Gastroesophageal sphincter (tissue), 4 donors: Measurements from ENCODE around the gene HMOX2. TPM values are rescaled to one million over a fixed set of nuclear protein-coding genes. Genes with fewer than 3 reads are reported as not detected.

ENCODE experiments used
- ATAC-seq: fragments of 150-250 bp; one replicate; pipeline ENCODE4 v1.9.1; 2016; ENCODE audit warnings: mild to moderate bottlenecking, moderate library complexity
- H3K27ac ChIP-seq, 4 donors: fragments of 200-600 bp; sonication (generic) in 3 of 4; 1 replicate in 3 of 4; 2 replicates in 1 of 4; pipeline ENCODE4 v1.5.1; 2016 to 2019
- H3K27me3 ChIP-seq: fragments of 200-600 bp; sonication (generic); one replicate; pipeline ENCODE4 v1.5.1; 2019
- H3K36me3 ChIP-seq, 2 donors: fragments of 200-600 bp; sonication (generic); one replicate each; pipeline ENCODE4 v1.5.1; 2019; ENCODE audit warnings: control low read depth in 1 of 2
- H3K4me1 ChIP-seq, 3 donors: fragments of 200-600 bp; sonication (generic); 1 replicate in 2 of 3; 2 replicates in 1 of 3; pipeline ENCODE4 v1.5.1; 2016 to 2019; ENCODE audit warnings: control low read depth in 2 of 3
- H3K4me3 ChIP-seq, 2 donors: fragments of 200-600 bp; sonication (generic); one replicate each; pipeline ENCODE4 v1.5.1; 2019; ENCODE audit warnings: mild to moderate bottlenecking in 1 of 2, moderate library complexity in 1 of 2
- H3K9me3 ChIP-seq, 3 donors: fragments of 200-600 bp; sonication (generic); one replicate each; pipeline ENCODE4 v1.5.1; 2017 to 2019; ENCODE audit warnings: control low read depth in 2 of 3
- EP300 ChIP-seq: sonication (generic); formaldehyde crosslinking; IDR thresholded peaks from one replicate; pipeline ENCODE4 v1.6.1; 2017; ENCODE audit warnings: antibody characterized with exemption, mild to moderate bottlenecking
- POLR2A ChIP-seq, 2 donors: fragments of 450-650 bp; IDR thresholded peaks; one replicate each; pipeline ENCODE4 v1.6.1; 2017; ENCODE audit warnings: antibody characterized with exemption in 2 of 2, mild to moderate bottlenecking in 2 of 2, moderate library complexity in 1 of 2
- POLR2AphosphoS5 ChIP-seq: sonication (generic); formaldehyde crosslinking; IDR thresholded peaks from one replicate; pipeline ENCODE4 v1.6.1; 2017; ENCODE audit warnings: antibody characterized with exemption
- WGBS, 2 donors: methylation state at CpG; one replicate each; pipeline ENCODE4 v1.1.5; 2018; ENCODE audit warnings: low coverage in 1 of 2; 5-methylcytosine and 5-hydroxymethylcytosine counted together
- total RNA-seq, 4 donors: library from RNA; depleted of rRNA; stranded (reverse); fragments of >200 nt; gene quantifications; one replicate each; pipeline ENCODE4 v1.1.0, GENCODE V29; 2016
- TF ChIP-seq, protein P1 (sequence below), 4 experiments: fragments of 200-600 bp in 2 of 4; fragments of 450-650 bp in 2 of 4; sonication (generic) in 1 of 4; IDR thresholded peaks; one replicate each; pipeline ENCODE4 v1.5.1; 2017 to 2019; ENCODE audit warnings: antibody characterized with exemption in 4 of 4, mild to moderate bottlenecking in 2 of 4, moderate library complexity in 2 of 4

HMOX2 gene, protein sequence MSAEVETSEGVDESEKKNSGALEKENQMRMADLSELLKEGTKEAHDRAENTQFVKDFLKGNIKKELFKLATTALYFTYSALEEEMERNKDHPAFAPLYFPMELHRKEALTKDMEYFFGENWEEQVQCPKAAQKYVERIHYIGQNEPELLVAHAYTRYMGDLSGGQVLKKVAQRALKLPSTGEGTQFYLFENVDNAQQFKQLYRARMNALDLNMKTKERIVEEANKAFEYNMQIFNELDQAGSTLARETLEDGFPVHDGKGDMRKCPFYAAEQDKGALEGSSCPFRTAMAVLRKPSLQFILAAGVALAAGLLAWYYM
- 10 to 100 TPM; 26.3 to 66.3 (median 36.2) TPM for total RNA-seq

DNA sequence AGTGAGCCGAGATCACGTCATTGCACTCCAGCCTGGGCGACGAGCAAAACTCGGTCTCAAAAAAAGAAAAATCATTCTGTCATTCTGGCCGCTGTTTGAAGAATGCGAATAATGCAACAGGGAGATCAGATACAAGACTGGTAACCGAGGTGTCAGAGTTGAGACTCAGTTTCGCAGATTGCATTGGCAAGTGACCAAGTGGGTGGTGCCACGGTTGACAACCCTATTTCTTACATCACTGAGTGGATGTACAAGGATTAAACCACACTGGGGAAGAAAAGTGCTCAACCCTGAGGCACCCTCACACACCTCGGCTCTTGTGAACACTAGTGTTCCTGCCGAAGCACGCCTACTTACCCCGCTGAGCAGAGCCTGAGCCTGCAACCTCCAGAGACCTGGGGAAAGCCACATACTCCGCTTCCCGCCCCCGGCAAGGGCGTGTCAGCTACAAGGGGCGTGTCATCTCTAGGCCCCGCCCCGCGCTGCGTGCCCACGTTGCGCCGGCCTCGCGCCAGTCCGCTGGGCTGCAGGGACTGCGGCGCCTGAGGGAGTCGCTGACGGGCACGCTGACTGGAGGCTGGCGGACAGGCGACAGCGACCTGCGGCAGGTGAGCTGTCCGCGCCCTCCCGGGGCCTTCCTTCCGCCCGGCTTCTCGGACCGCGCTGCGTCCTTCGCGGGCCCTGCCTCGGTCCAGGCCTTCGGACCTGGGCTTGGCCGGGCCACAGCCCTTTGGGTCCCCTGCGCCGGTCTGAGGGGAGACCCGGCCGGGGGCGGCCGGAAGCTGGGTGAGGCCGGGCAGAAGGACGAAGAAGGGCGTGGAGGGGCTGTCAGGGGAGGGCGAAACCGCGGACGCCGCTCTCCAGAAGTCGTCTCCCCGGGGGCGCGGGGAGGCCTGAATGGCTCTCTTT, at the start of gene HMOX2:
HMOX2 (plus strand) TSS at position 519 of the 909 bp plus-strand sequence. CDS start 29,127 bp downstream, outside the sequence.
- ATAC-seq: peak; percentile 96
- 35 to 88% methylated on average over 7 to 8 of the region's 70 CpGs for WGBS, 2 donors
- TF ChIP-seq EP300 (no peak), POLR2AphosphoS5 (peak; percentile 87), POLR2A (IDR thresholded peaks at IDR 0.05) (peak; percentile 67 to 82)
- TF ChIP-seq, protein P1, sequence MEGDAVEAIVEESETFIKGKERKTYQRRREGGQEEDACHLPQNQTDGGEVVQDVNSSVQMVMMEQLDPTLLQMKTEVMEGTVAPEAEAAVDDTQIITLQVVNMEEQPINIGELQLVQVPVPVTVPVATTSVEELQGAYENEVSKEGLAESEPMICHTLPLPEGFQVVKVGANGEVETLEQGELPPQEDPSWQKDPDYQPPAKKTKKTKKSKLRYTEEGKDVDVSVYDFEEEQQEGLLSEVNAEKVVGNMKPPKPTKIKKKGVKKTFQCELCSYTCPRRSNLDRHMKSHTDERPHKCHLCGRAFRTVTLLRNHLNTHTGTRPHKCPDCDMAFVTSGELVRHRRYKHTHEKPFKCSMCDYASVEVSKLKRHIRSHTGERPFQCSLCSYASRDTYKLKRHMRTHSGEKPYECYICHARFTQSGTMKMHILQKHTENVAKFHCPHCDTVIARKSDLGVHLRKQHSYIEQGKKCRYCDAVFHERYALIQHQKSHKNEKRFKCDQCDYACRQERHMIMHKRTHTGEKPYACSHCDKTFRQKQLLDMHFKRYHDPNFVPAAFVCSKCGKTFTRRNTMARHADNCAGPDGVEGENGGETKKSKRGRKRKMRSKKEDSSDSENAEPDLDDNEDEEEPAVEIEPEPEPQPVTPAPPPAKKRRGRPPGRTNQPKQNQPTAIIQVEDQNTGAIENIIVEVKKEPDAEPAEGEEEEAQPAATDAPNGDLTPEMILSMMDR (IDR thresholded peaks at IDR 0.05): peak in 3 of 4 experiments; percentile 34 to 55 (median 40)

DNA sequence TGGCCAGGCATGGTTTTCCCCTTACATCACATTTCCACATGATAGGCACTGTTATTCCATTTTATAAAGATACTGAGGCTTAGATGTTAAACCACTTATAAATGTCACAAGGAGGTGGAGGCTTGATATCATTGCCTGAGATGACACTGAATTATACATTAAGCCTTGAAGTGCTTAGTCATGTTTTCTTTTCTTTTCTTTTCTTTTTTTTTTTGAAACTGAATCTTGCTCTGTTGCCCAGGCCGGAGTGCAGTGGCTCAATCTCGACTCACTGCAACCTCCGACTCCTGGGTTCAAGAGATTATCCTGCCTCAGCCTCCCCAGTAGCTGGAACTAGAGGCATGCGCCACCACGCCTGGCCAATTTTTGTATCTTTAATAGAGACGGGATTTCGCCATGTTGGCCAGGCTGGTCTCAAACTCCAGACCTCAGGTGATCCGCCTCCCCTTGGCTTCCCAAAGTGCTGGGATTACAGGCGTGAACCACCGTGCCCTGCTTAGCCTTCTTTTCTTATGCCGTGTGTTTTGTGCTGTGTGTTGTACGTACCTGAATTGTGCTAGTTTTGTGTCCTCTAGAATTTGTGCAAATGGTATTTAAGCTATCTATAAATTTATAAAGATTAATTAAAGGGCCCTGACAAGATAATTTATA, 49.4 kb upstream of the HMOX2 start:
- WGBS, 2 donors: 85 to 86% methylated on average over 4 to 7 of the region's 12 CpGs
- Histone ChIP-seq H3K4me3 (peak overlapping the region; percentile 67 to 94), H3K36me3 (peaks cover 0 to 16% of the 10 kb centered on the region in 2 donors), H3K4me1 (peaks cover 0 to 30% (median 6%) of the 10 kb centered on the region in 3 donors), H3K27ac (peak overlapping the region in 1 of 4 donors; percentile 97), H3K9me3 (no peaks in the 10 kb centered on the region), H3K27me3 (no peaks in the 10 kb centered on the region)
- ATAC-seq: no peak
- TF ChIP-seq EP300 (no peak), POLR2AphosphoS5 (no peak), POLR2A (IDR thresholded peaks at IDR 0.05) (no peak)
- TF ChIP-seq, protein P1 (IDR thresholded peaks at IDR 0.05): no peak

More for the DNA sequence above, at the start of gene HMOX2:
- Histone ChIP-seq H3K27ac (peak within 1 kb of the TSS; percentile 31 to 85 (median 84)), H3K27me3 (no peaks in the 10 kb centered on the region), H3K9me3 (no peaks in the 10 kb centered on the region), H3K4me3 (peak within 1 kb of the TSS; percentile 76 to 96), H3K4me1 (peaks cover 0 to 50% (median 12%) of the 10 kb centered on the region in 3 donors), H3K36me3 (no peaks in the 10 kb centered on the region)

DNA sequence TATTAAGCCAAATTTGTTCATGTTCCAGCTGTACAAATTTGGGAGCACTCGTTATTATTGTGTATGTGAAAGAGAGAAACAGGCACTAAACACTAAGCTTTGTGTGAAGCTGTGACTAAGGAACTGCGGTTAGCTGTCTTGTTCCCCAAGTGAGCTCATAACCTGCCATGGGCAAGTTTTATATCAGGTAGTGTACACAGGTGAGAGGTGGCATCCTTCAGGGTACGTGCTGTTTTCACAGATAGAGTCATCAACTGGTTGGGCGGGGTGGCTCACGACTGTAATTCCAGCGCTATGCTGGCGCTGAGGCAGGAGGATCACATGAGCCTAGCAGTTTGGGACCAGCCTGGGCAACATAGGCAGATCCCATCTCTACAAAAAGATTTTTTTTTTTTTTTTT, 47.7 kb upstream of the HMOX2 start:
- H3K4me3 ChIP-seq: no peak overlapping the region
- H3K4me1 ChIP-seq: peaks cover 0 to 30% (median 6%) of the 10 kb centered on the region in 3 donors
- peaks cover 0 to 33% of the 10 kb centered on the region in 2 donors for H3K36me3 ChIP-seq
- no peak for ATAC-seq
- TF ChIP-seq EP300 (no peak), POLR2A (IDR thresholded peaks at IDR 0.05) (no peak), POLR2AphosphoS5 (no peak)
- TF ChIP-seq, protein P1 (IDR thresholded peaks at IDR 0.05): no peak
- H3K27ac ChIP-seq: no peak overlapping the region
- 91 to 96% methylated on average over 6 to 7 of the region's 7 CpGs for WGBS, 2 donors
- H3K27me3 ChIP-seq: no peaks in the 10 kb centered on the region
- no peaks in the 10 kb centered on the region for H3K9me3 ChIP-seq

DNA sequence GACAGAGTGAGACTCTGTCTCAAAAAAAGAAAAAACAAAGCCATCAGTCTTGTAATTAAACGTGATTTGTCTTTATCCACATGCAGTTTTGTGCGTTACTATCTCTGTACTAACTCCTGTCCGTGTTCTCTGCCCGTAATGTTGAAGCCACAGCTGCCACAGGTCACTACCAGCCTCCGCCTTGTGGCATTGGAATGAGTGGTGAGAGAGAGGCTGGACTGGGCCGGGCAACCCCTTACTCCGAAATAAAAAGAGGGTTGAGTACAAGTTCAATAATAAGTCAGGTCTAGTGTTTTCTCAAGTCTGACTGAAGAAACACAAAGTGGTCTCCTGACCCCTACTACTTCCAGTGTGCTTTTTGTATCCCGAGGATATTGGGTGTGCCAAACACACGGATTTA, 45.2 kb upstream of the HMOX2 start:
- TF ChIP-seq EP300 (no peak), POLR2A (IDR thresholded peaks at IDR 0.05) (no peak), POLR2AphosphoS5 (no peak)
- TF ChIP-seq, protein P1 (IDR thresholded peaks at IDR 0.05): no peak
- Histone ChIP-seq H3K4me3 (no peak overlapping the region), H3K27ac (no peak overlapping the region), H3K9me3 (no peaks in the 10 kb centered on the region), H3K27me3 (no peaks in the 10 kb centered on the region), H3K4me1 (peaks cover 0 to 23% (median 6%) of the 10 kb centered on the region in 3 donors), H3K36me3 (peaks cover 0 to 55% of the 10 kb centered on the region in 2 donors)
- no peak for ATAC-seq
- WGBS, 2 donors: 76 to 78% methylated on average over 7 to 9 of the region's 9 CpGs
